BJ (cell line): ENCODE measurements around the gene FARP1. TPM values are rescaled to one million over a fixed set of nuclear protein-coding genes. Genes with fewer than 3 reads are reported as not detected.

Experiments used
- CTCF ChIA-PET: fragments of 350-600 bp; formaldehyde crosslinking; extraction: SDS; loops from one replicate; lab custom pipeline; 2021; ENCODE audit warnings: antibody characterized with exemption, inconsistent platforms; lab: Yijun Ruan, JAX
- POLR2A ChIA-PET: fragments of 300-600 bp; sonication (Branson Sonifier 250); formaldehyde crosslinking; extraction: SDS; loops from one replicate; lab custom pipeline; 2021; ENCODE audit warnings: antibody characterized with exemption; lab: Charles Lee
- DNase-seq: peaks from one replicate; pipeline ENCODE4 v3.0.0-alpha.2; 2011; ENCODE audit warnings: low read depth
- H3K27me3 ChIP-seq: 2 replicates; pipeline ENCODE4 v1.6.0; 2011; ENCODE audit warnings: low read length; ENCODE audit not compliant: control insufficient read depth, insufficient read depth
- H3K36me3 ChIP-seq: 2 replicates; pipeline ENCODE4 v1.5.1; 2011; ENCODE audit warnings: low read length; ENCODE audit not compliant: control insufficient read depth, insufficient read depth
- H3K4me3 ChIP-seq: 2 replicates; pipeline ENCODE4 v1.5.1; 2011; ENCODE audit warnings: low read depth, mild to moderate bottlenecking, control low read depth, low read length
- CTCF ChIP-seq: IDR thresholded peaks from 2 replicates; pipeline ENCODE4 v1.5.1; 2011; ENCODE audit warnings: low read depth, mild to moderate bottlenecking, control low read depth, inconsistent platforms, low read length, moderate library complexity; ENCODE audit not compliant: insufficient read depth
- polyA plus RNA-seq: library from polyadenylated mRNA; depleted of rRNA; stranded (reverse); fragments of >200 nt; gene quantifications from 2 replicates; pipeline ENCODE4 v1.2.3, GENCODE V29; 2011

FARP1 gene
- polyA plus RNA-seq, 1 experiment, result 64.0 TPM

- Histone ChIP-seq H3K36me3 (peaks cover 30% of the 10 kb centered on the region), H3K4me3 (no peak overlapping the region), H3K27me3 (no peaks in the 10 kb centered on the region)
- DNase-seq, result no peak
- ChIA-PET POLR2A (no interaction called here), CTCF (interaction anchor here (0.6 kb wide), 1 partner anchor 98 kb away, joined by 3 read pairs; no protein-coding TSS in a partner anchor)
- TF ChIP-seq CTCF, result no peak
Measured at GRCh38 chr13:98394820-98395510, 252.1 kb downstream of the FARP1 start.

- no peak for TF ChIP-seq CTCF
- DNase-seq, result no peak
- peaks cover 25% of the 10 kb centered on the region for H3K36me3 ChIP-seq
- CTCF ChIA-PET, result interaction anchor here (0.9 to 2.1 kb wide), 3 partner anchors 80 to 363 kb away, joined by 4 to 6 read pairs (median 4); no protein-coding TSS in a partner anchor
- no peak overlapping the region for H3K4me3 ChIP-seq
- POLR2A ChIA-PET, result no interaction called here
- H3K27me3 ChIP-seq, result no peaks in the 10 kb centered on the region
Measured at GRCh38 chr13:98396071-98396710, 253.3 kb downstream of the FARP1 start.

GRCh38 chr13:98397221-98397620 is 254.3 kb downstream of the FARP1 start:
- Histone ChIP-seq H3K4me3 (no peak overlapping the region), H3K36me3 (peaks cover 22% of the 10 kb centered on the region), H3K27me3 (no peaks in the 10 kb centered on the region)
- TF ChIP-seq CTCF, result peak; percentile 43
- ChIA-PET POLR2A (interaction anchor here (0.7 kb wide), 1 partner anchor 69 kb away, joined by 8 read pairs; no protein-coding TSS in a partner anchor), CTCF (interaction anchor here (0.5 to 2.1 kb wide), 5 partner anchors 26 to 364 kb away, joined by 3 to 6 read pairs (median 3); no protein-coding TSS in a partner anchor)
- DNase-seq, result no peak

- Histone ChIP-seq H3K36me3 (peaks cover 22% of the 10 kb centered on the region), H3K27me3 (no peaks in the 10 kb centered on the region), H3K4me3 (no peak overlapping the region)
- TF ChIP-seq CTCF, result no peak
- ChIA-PET POLR2A (interaction anchor here (0.7 kb wide), 1 partner anchor 70 kb away, joined by 8 read pairs; no protein-coding TSS in a partner anchor), CTCF (interaction anchor here (0.7 to 2.1 kb wide), 4 partner anchors 69 to 365 kb away, joined by 3 to 6 read pairs (median 4); no protein-coding TSS in a partner anchor)
- DNase-seq, result no peak
Measured at GRCh38 chr13:98397861-98398260, 255.0 kb downstream of the FARP1 start.

- H3K4me3 ChIP-seq, result no peak overlapping the region
- DNase-seq, result no peak
- H3K27me3 ChIP-seq, result no peaks in the 10 kb centered on the region
- no peak for TF ChIP-seq CTCF
- POLR2A ChIA-PET, result no interaction called here
- H3K36me3 ChIP-seq, result peaks cover 20% of the 10 kb centered on the region
- CTCF ChIA-PET, result interaction anchor here (0.6 to 2.1 kb wide), 3 partner anchors 68 to 365 kb away, joined by 3 to 6 read pairs (median 3); no protein-coding TSS in a partner anchor
Measured at GRCh38 chr13:98398581-98398980, 255.7 kb downstream of the FARP1 start.
